H9 (cell line): ENCODE measurements around the gene PLEK. TPM values are rescaled to one million over a fixed set of nuclear protein-coding genes. Genes with fewer than 3 reads are reported as not detected.
A peak's percentile ranks its signal among the peaks of the same experiment; 100 is the strongest.

Experiments used
- DNase-seq: peaks from one replicate; pipeline ENCODE4 v3.0.0-alpha.2; 2017
- H2AFZ ChIP-seq: one replicate; pipeline ENCODE4 v1.6.1; 2013; ENCODE audit warnings: mild to moderate bottlenecking, low read length, control low read depth, moderate library complexity
- H2AK5ac ChIP-seq: 2 replicates; pipeline ENCODE4 v1.6.1; 2013; ENCODE audit warnings: low read length, control low read depth, mixed read lengths; ENCODE audit not compliant: insufficient read length
- H2BK120ac ChIP-seq: one replicate; pipeline ENCODE4 v1.6.1; 2013; ENCODE audit warnings: low read depth, mild to moderate bottlenecking, low read length, control low read depth, inconsistent platforms; ENCODE audit not compliant: poor library complexity, severe bottlenecking
- H2BK12ac ChIP-seq: 2 replicates; pipeline ENCODE4 v1.6.1; 2013; ENCODE audit warnings: low read length, control low read depth, mixed read lengths, low read depth; ENCODE audit not compliant: insufficient read length
- H2BK15ac ChIP-seq: 2 replicates; pipeline ENCODE4 v1.6.1; 2013; ENCODE audit warnings: low read depth, low read length, control low read depth
- H2BK20ac ChIP-seq: one replicate; pipeline ENCODE4 v1.6.1; 2013; ENCODE audit warnings: low read depth, mild to moderate bottlenecking, low read length, control low read depth, inconsistent platforms; ENCODE audit not compliant: poor library complexity, severe bottlenecking
- H2BK5ac ChIP-seq: 2 replicates; pipeline ENCODE4 v1.6.1; 2013; ENCODE audit warnings: low read length, control low read depth, mixed read lengths; ENCODE audit not compliant: insufficient read length
- H3K14ac ChIP-seq: 2 replicates; pipeline ENCODE4 v1.6.1; 2013; ENCODE audit warnings: low read length, control low read depth; ENCODE audit not compliant: insufficient read depth
- H3K18ac ChIP-seq: 2 replicates; pipeline ENCODE4 v1.6.1; 2013; ENCODE audit warnings: low read depth, mild to moderate bottlenecking, mixed read lengths, low read length, control low read depth; ENCODE audit not compliant: insufficient read length
- H3K23ac ChIP-seq: 2 replicates; pipeline ENCODE4 v1.6.1; 2013; ENCODE audit warnings: low read length, control low read depth, mixed read lengths, low read depth; ENCODE audit not compliant: insufficient read length
- H3K23me2 ChIP-seq: 2 replicates; pipeline ENCODE4 v1.6.1; 2013; ENCODE audit warnings: low read depth, mild to moderate bottlenecking, mixed read lengths, low read length, control low read depth; ENCODE audit not compliant: insufficient read length, poor library complexity, severe bottlenecking
- H3K27ac ChIP-seq: 2 replicates; pipeline ENCODE4 v1.5.1; 2013; ENCODE audit warnings: low read length, control low read depth, mixed read lengths, low read depth; ENCODE audit not compliant: insufficient read length
- H3K27me3 ChIP-seq: 2 replicates; pipeline ENCODE4 v1.6.1; 2013; ENCODE audit warnings: low read length, control low read depth, inconsistent platforms; ENCODE audit not compliant: insufficient read depth
- H3K4ac ChIP-seq: 2 replicates; pipeline ENCODE4 v1.6.1; 2013; ENCODE audit warnings: low read depth, mild to moderate bottlenecking, control low read depth, inconsistent platforms, low read length, moderate library complexity
- H3K4me1 ChIP-seq: 2 replicates; pipeline ENCODE4 v1.6.1; 2013; ENCODE audit warnings: low read length, control low read depth, inconsistent platforms; ENCODE audit not compliant: insufficient read depth
- H3K4me2 ChIP-seq: 2 replicates; pipeline ENCODE4 v1.6.1; 2013; ENCODE audit warnings: low read length, control low read depth, mixed read lengths; ENCODE audit not compliant: insufficient read length, insufficient read depth
- H3K56ac ChIP-seq: 2 replicates; pipeline ENCODE4 v1.6.1; 2013; ENCODE audit warnings: low read depth, mild to moderate bottlenecking, mixed read lengths, low read length, control low read depth; ENCODE audit not compliant: insufficient read length
- H3K79me1 ChIP-seq: 2 replicates; pipeline ENCODE4 v1.6.1; 2013; ENCODE audit warnings: low read depth, mild to moderate bottlenecking, moderate library complexity, low read length, control low read depth, inconsistent platforms; ENCODE audit not compliant: insufficient read depth, poor library complexity, severe bottlenecking
- H3K79me2 ChIP-seq: 2 replicates; pipeline ENCODE4 v1.6.1; 2013; ENCODE audit warnings: low read length, control low read depth, inconsistent platforms; ENCODE audit not compliant: insufficient read depth
- H3K9ac ChIP-seq: 2 replicates; pipeline ENCODE4 v1.6.1; 2013; ENCODE audit warnings: low read length, control low read depth, mixed read lengths; ENCODE audit not compliant: insufficient read length; ENCODE audit errors: extremely low read depth
- H3K9me3 ChIP-seq: one replicate; pipeline ENCODE4 v1.6.1; 2013; ENCODE audit warnings: low read depth, low read length, inconsistent platforms; ENCODE audit not compliant: control insufficient read depth
- H3T11ph ChIP-seq: one replicate; pipeline ENCODE4 v1.6.1; 2013; ENCODE audit warnings: mild to moderate bottlenecking, low read length, control low read depth, inconsistent platforms
- H4K20me1 ChIP-seq: one replicate; pipeline ENCODE4 v1.6.1; 2013; ENCODE audit not compliant: control insufficient read depth, insufficient read length, insufficient read depth
- H4K5ac ChIP-seq: 2 replicates; pipeline ENCODE4 v1.6.1; 2013; ENCODE audit warnings: low read depth, mild to moderate bottlenecking, mixed read lengths, low read length, control low read depth; ENCODE audit not compliant: insufficient read length
- H4K8ac ChIP-seq: replicated peaks from 2 replicates; pipeline ENCODE4 v1.6.1; 2013; ENCODE audit warnings: low read length, control low read depth, mixed read lengths, low read depth; ENCODE audit not compliant: insufficient read length
- H4K91ac ChIP-seq: 2 replicates; pipeline ENCODE4 v1.6.1; 2013; ENCODE audit warnings: low read depth, mild to moderate bottlenecking, moderate library complexity, mixed read lengths, low read length, control low read depth; ENCODE audit not compliant: insufficient read length
- H3K27ac Mint-ChIP-seq, 3 experiments: 2 replicates in 2 of 3; 3 replicates in 1 of 3; pipeline ENCODE4 v1.8.0; 2020 to 2021; ENCODE audit warnings: mixed read lengths in 3 of 3, mild to moderate bottlenecking in 1 of 3, moderate library complexity in 1 of 3
- H3K27me3 Mint-ChIP-seq: 2 replicates; pipeline ENCODE4 v1.8.0; 2021; ENCODE audit warnings: low read depth, mild to moderate bottlenecking, moderate library complexity, mixed read lengths
- H3K36me3 Mint-ChIP-seq, 3 experiments: 2 replicates in 2 of 3; 3 replicates in 1 of 3; pipeline ENCODE4 v1.8.0; 2020 to 2021; ENCODE audit warnings: low read depth in 3 of 3, mixed read lengths in 3 of 3; ENCODE audit not compliant: insufficient read depth in 1 of 3
- H3K4me1 Mint-ChIP-seq, 2 experiments: 2 replicates each; pipeline ENCODE4 v1.8.0; 2020; ENCODE audit warnings: mixed read lengths in 2 of 2
- H3K4me3 Mint-ChIP-seq, 2 experiments: 2 replicates in 1 of 2; 3 replicates in 1 of 2; pipeline ENCODE4 v1.8.0; 2020 to 2021; ENCODE audit warnings: mild to moderate bottlenecking in 2 of 2, mixed read lengths in 2 of 2, moderate library complexity in 1 of 2
- H3K9me3 Mint-ChIP-seq, 2 experiments: 2 replicates in 1 of 2; 3 replicates in 1 of 2; pipeline ENCODE4 v1.8.0; 2020; ENCODE audit warnings: mild to moderate bottlenecking in 2 of 2, mixed read lengths in 2 of 2, moderate library complexity in 1 of 2
- CTCF ChIP-seq: fragments of 200-600 bp; sonication (generic); conservative IDR thresholded peaks from 3 replicates; pipeline ENCODE4 v1.8.0; 2021; ENCODE audit warnings: antibody characterized with exemption, mild to moderate bottlenecking
- WGBS: extraction: QIAGEN DNeasy Blood & Tissue Kit; methylation state at CpG from one replicate; pipeline ENCODE4 v1.1.7; 2013; ENCODE audit warnings: missing lambda C conversion rate, low lambda C conversion rate, mixed read lengths; ENCODE audit not compliant: insufficient read length; ENCODE audit errors: extremely low coverage; 5-methylcytosine and 5-hydroxymethylcytosine counted together
- total RNA-seq: library from RNA; stranded (reverse); gene quantifications from 2 replicates; pipeline ENCODE4 v1.2.1, GENCODE V29; 2021

PLEK gene
- total RNA-seq, 1 experiment from 2014 or later = not detected

DNA sequence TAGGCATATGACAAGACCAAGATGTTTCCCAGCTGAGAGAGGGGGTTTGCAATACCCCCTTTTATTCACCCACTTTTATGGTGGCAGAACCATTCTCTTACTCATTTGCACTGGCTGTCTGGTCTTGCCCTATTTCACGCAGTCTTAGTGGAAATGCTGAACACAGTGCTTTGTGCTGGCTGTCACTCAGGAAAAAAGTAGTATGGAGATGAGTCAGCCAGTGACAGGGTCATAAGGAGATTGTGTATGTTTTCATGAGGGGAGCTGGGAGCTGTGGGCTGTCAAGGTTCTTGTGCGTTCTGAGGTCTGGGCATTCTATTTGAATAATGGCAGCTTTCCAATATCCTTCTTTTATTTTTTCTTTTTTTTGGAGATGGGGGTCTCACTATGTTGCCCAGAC, 34.4 kb upstream of the PLEK start:
- peaks cover 3% of the 10 kb centered on the region; the same call in 1 of the 2 replicates for H3K27me3 Mint-ChIP-seq
- Histone ChIP-seq H3K23ac (no peak overlapping the region), H3K18ac (no peak overlapping the region), H2BK20ac (no peak overlapping the region), H3K4ac (no peak overlapping the region), H2AK5ac (no peak overlapping the region), H2BK5ac (no peak overlapping the region), H4K91ac (no peak overlapping the region), H3K9ac (no peak overlapping the region), H3K27ac (no peak overlapping the region), H2BK120ac (no peak overlapping the region), H4K20me1 (no peaks in the 10 kb centered on the region), H3K79me2 (no peaks in the 10 kb centered on the region), H4K5ac (no peak overlapping the region), H3K14ac (no peak overlapping the region), H2BK12ac (no peak overlapping the region), H3K4me1 (no peaks in the 10 kb centered on the region), H3K56ac (no peak overlapping the region), H3K27me3 (no peaks in the 10 kb centered on the region), H3K23me2 (no peaks in the 10 kb centered on the region), H2BK15ac (no peak overlapping the region), H3K4me2 (no peak overlapping the region), H4K8ac (no peak overlapping the region), H3K79me1 (no peaks in the 10 kb centered on the region), H3K9me3 (no peaks in the 10 kb centered on the region), H2AFZ (no peak overlapping the region), H3T11ph (no peak overlapping the region)
- DNase-seq = no peak
- H3K4me1 Mint-ChIP-seq = no peaks in the 10 kb centered on the region
- WGBS = no CpG with 5 or more reads among the region's 2 CpGs
- H3K27ac Mint-ChIP-seq = peak overlapping the region in 1 of 3 experiments; percentile 25; a peak in 1 of 7 replicates
- H3K4me3 Mint-ChIP-seq = no peak overlapping the region
- H3K36me3 Mint-ChIP-seq = no peaks in the 10 kb centered on the region
- H3K9me3 Mint-ChIP-seq = no peaks in the 10 kb centered on the region
- TF ChIP-seq CTCF = no peak
